Activated T-cell treated with anti-CD3 and anti-CD28 coated beads, Interleukin-2, amount 50 U/mL, for 1 hour (primary cell): ENCODE data around the gene RIMS1.
"Not testable (repeated sequence)": the region's sequence is repeated elsewhere in the genome, so short reads cannot be mapped to it uniquely, and the experiment has no call there.

ENCODE experiments used
- DNase-seq: peaks from one replicate; pipeline ENCODE4 v3.0.0-alpha.2; 2020

RIMS1 gene

GRCh38 chr6:71979911-71980310, 93.6 kb downstream of the RIMS1 start:
- DNase-seq, result no peak

GRCh38 chr6:71982389-71982788, 96.0 kb downstream of the RIMS1 start:
- no peak for DNase-seq

GRCh38 chr6:71983131-71983530, 96.8 kb downstream of the RIMS1 start:
- no peak for DNase-seq

- DNase-seq, result no peak
Measured at GRCh38 chr6:71994705-71995271, 108.4 kb downstream of the RIMS1 start.

GRCh38 chr6:71997341-71997740, 111.0 kb downstream of the RIMS1 start:
- DNase-seq, result no peak

- DNase-seq, result no peak
Measured at GRCh38 chr6:72002415-72002814, 116.1 kb downstream of the RIMS1 start.

GRCh38 chr6:72006591-72006990, 120.2 kb downstream of the RIMS1 start:
- DNase-seq, result not testable (repeated sequence)

GRCh38 chr6:72022830-72023229, 136.5 kb downstream of the RIMS1 start:
- no peak for DNase-seq

- no peak for DNase-seq
Measured at GRCh38 chr6:72031471-72031870, 145.1 kb downstream of the RIMS1 start.

GRCh38 chr6:72032086-72032485, 145.7 kb downstream of the RIMS1 start:
- DNase-seq, result no peak

GRCh38 chr6:72035486-72035885, 149.1 kb downstream of the RIMS1 start:
- DNase-seq, result no peak

- no peak for DNase-seq
Measured at GRCh38 chr6:72035966-72036365, 149.6 kb downstream of the RIMS1 start.

GRCh38 chr6:72037006-72037405, 150.7 kb downstream of the RIMS1 start:
- no peak for DNase-seq

- no peak for DNase-seq
Measured at GRCh38 chr6:72040111-72040510, 153.8 kb downstream of the RIMS1 start.

GRCh38 chr6:72042088-72042487, 155.7 kb downstream of the RIMS1 start:
- no peak for DNase-seq

GRCh38 chr6:72048080-72048479, 161.7 kb downstream of the RIMS1 start:
- no peak for DNase-seq

GRCh38 chr6:72049376-72049775, 163.0 kb downstream of the RIMS1 start:
- DNase-seq, result no peak

- no peak for DNase-seq
Measured at GRCh38 chr6:72061286-72061685, 174.9 kb downstream of the RIMS1 start.

GRCh38 chr6:72064399-72064975, 178.1 kb downstream of the RIMS1 start:
- no peak for DNase-seq

- DNase-seq, result no peak
Measured at GRCh38 chr6:72078096-72078495, 191.7 kb downstream of the RIMS1 start.

GRCh38 chr6:72080260-72080941, 194.1 kb downstream of the RIMS1 start:
- DNase-seq, result no peak

GRCh38 chr6:72081871-72082270, 195.5 kb downstream of the RIMS1 start:
- no peak for DNase-seq

GRCh38 chr6:72083976-72084375, 197.6 kb downstream of the RIMS1 start:
- no peak for DNase-seq

GRCh38 chr6:72084992-72085569, 198.7 kb downstream of the RIMS1 start:
- DNase-seq, result no peak
